ENCODE data around the gene ACSF3. TPM values are rescaled to one million over a fixed set of nuclear protein-coding genes. Genes with fewer than 3 reads are reported as not detected.

Gene ACSF3
- total RNA-seq, 3 donors from 2014 or later, result 20.8 to 42.3 (median 40.4) TPM

DNA sequence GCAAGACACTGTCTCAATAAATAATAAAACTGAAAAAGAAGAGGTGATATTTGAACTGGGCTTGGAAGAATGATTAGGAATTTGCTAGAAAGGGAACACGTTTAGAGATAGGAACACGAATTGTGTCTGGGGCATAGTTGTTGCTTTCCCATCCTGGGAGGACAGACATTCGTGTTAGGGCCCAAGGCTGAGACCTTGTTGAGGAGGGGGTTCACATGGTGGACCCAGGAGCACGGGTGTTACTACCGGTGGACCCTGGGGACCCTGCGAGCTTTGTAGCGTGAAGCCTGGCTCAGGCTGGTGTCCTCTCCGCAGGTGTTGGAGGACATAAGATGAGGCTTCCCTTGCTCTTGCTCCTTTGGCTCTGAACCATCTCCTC is 1.2 kb downstream of the ACSF3 start:
- no peak for TF ChIP-seq POLR2A (IDR thresholded peaks at IDR 0.05)
- TF ChIP-seq, protein P1, sequence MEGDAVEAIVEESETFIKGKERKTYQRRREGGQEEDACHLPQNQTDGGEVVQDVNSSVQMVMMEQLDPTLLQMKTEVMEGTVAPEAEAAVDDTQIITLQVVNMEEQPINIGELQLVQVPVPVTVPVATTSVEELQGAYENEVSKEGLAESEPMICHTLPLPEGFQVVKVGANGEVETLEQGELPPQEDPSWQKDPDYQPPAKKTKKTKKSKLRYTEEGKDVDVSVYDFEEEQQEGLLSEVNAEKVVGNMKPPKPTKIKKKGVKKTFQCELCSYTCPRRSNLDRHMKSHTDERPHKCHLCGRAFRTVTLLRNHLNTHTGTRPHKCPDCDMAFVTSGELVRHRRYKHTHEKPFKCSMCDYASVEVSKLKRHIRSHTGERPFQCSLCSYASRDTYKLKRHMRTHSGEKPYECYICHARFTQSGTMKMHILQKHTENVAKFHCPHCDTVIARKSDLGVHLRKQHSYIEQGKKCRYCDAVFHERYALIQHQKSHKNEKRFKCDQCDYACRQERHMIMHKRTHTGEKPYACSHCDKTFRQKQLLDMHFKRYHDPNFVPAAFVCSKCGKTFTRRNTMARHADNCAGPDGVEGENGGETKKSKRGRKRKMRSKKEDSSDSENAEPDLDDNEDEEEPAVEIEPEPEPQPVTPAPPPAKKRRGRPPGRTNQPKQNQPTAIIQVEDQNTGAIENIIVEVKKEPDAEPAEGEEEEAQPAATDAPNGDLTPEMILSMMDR (IDR thresholded peaks at IDR 0.05), result no peak
- TF ChIP-seq POLR2AphosphoS5 (IDR thresholded peaks at IDR 0.05), result no peak
- H3K4me3 ChIP-seq, result peak overlapping the region; percentile 74 to 95 (median 86)
- no peak for DNase-seq (ENCODE audit: low spot score in 2 of 2)
- H3K9me3 ChIP-seq, result no peaks in the 10 kb centered on the region
- H3K4me1 ChIP-seq, result peaks cover 8 to 10% of the 10 kb centered on the region in 2 donors
- no peak overlapping the region for H3K27ac ChIP-seq
- H3K36me3 ChIP-seq, result no peaks in the 10 kb centered on the region
- intact Hi-C loops (cut with DNase I; ENCODE audit: low total_unique reads), result no loop called here
- peaks cover 0 to 15% of the 10 kb centered on the region in 2 donors for H3K27me3 ChIP-seq

DNA sequence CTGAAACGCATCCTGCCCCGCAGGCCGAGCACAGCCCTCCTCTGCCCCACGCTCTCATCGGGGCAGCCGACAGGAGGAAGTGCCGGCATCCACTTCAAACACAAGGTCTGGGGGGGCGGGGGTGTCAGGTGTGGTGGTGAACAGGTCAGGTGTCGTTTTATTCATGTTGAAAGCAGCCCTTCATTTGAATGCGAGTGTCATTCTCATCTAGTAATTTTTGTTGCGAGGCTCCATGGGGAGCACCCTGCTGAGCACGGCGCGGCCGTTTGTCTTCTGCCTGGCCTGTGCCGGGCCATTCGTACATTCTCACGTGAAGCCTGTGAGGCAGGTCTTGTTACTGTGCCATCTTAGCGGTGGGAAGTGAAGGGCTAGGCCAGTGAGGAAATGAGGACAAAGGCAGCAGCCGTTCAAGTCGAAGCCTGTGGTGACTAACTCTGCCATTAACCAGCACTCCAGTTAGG is 1.9 kb downstream of the ACSF3 start:
- intact Hi-C loops (cut with DNase I; ENCODE audit: low total_unique reads), result no loop called here
- Histone ChIP-seq H3K36me3 (no peaks in the 10 kb centered on the region), H3K27me3 (peaks cover 0 to 9% of the 10 kb centered on the region in 2 donors), H3K4me3 (no peak overlapping the region), H3K9me3 (no peaks in the 10 kb centered on the region), H3K27ac (no peak overlapping the region), H3K4me1 (peaks cover 8 to 10% of the 10 kb centered on the region in 2 donors)
- no peak for TF ChIP-seq POLR2A (IDR thresholded peaks at IDR 0.05)
- TF ChIP-seq, protein P1 (IDR thresholded peaks at IDR 0.05), result no peak
- TF ChIP-seq POLR2AphosphoS5 (IDR thresholded peaks at IDR 0.05), result no peak
- no peak for DNase-seq (ENCODE audit: low spot score in 2 of 2)

DNA sequence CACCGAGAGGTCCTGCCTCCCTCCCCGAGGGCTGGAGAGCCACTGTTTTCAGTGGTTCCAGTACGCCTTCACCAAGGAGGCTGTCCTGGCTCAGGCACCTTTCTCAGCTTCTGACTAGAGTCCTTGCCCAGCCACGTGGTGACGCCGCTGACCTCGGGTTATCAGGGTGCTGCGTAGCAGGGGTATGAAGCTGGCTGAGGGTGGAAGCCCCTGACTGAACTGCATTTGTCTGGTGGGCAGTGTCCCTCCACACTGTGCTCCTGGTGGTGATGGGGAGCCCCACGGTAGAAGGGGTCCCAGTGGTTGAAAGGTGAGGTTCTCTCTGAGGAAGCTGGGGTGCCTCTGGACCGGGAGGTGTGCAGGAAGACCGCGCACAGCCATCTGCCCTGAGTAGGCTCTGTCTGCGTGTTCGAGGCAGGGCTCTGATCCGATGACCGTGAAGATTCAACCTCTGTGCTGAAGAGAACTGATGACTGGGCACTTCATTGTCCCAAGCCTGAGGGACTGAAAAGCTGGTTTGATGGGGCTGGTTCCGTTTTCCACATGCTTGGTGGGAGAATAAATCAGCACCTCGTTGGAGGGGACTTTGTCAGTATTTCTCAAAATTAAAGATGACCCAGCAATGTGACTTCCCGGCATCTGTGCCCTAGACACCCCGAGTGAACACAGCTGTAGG is 2.5 kb downstream of the ACSF3 start:
- Histone ChIP-seq H3K4me1 (peaks cover 8 to 10% of the 10 kb centered on the region in 2 donors), H3K9me3 (no peaks in the 10 kb centered on the region), H3K4me3 (no peak overlapping the region), H3K27me3 (peaks cover 0 to 3% of the 10 kb centered on the region in 2 donors), H3K27ac (no peak overlapping the region), H3K36me3 (no peaks in the 10 kb centered on the region)
- TF ChIP-seq, protein P1 (IDR thresholded peaks at IDR 0.05), result no peak
- TF ChIP-seq POLR2A (IDR thresholded peaks at IDR 0.05), result no peak
- no peak for TF ChIP-seq POLR2AphosphoS5 (IDR thresholded peaks at IDR 0.05)
- intact Hi-C loops (cut with DNase I; ENCODE audit: low total_unique reads), result no loop called here
- no peak for DNase-seq (ENCODE audit: low spot score in 2 of 2)

DNA sequence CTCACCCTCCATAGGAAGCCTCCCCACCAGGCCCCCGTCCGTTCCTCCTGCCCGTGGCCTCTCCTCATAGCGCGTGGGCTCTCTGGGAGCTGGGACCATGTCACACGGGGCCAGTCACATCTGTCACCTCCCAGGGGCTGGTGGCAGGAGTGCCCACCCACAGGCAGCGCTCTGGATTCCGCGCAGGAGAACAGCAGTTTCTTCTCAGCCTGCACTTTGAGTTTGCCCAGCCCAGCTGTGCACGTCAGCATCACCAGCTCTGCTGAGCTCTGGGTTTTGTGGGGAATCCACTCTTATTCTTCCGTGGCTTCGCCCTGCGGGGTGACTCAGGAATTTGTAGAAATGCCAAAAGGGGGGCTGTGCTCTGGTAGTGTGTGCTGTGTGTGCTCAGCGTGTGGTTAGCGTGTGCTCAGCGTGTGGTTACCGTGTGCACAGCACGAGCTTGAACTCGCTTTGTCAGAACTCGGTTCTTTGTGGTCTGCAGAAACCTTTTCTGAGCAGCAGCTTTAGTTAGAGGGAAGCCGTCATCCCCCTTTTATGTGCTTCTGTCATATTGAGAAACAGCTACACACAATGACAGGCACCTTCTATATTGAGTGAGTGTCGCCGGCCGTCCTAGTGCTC is 3.2 kb downstream of the ACSF3 start:
- H3K27ac ChIP-seq, result no peak overlapping the region
- TF ChIP-seq, protein P1 (IDR thresholded peaks at IDR 0.05), result no peak
- no peak for TF ChIP-seq POLR2AphosphoS5 (IDR thresholded peaks at IDR 0.05)
- TF ChIP-seq POLR2A (IDR thresholded peaks at IDR 0.05), result no peak

DNA sequence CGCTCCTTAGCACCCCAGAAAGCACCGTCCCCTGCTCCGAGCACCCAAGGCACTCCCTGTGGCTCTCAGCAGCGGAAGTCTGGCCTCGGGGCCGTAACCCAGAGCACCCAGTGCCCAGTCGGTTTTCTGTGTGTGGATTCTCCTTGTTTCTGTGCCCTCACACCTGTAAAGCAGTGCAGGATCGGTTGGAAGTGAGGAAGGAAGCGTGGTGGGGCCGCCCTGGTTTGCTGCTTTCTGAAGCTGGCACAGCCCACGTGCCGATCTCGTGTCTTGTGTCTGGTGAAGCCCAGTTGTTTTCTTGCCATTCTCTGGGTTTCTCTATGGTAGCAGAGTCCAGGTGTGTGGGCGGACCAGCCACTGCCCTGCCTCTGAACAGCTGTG is 3.7 kb downstream of the ACSF3 start:
- DNase-seq (ENCODE audit: low spot score in 2 of 2), result no peak
- H3K27ac ChIP-seq, result no peak overlapping the region
- intact Hi-C loops (cut with DNase I; ENCODE audit: low total_unique reads), result no loop called here
- H3K4me1 ChIP-seq, result peaks cover 8 to 10% of the 10 kb centered on the region in 2 donors
- TF ChIP-seq POLR2A (IDR thresholded peaks at IDR 0.05) (no peak), POLR2AphosphoS5 (IDR thresholded peaks at IDR 0.05) (no peak)
- TF ChIP-seq, protein P1 (IDR thresholded peaks at IDR 0.05), result no peak
- no peak overlapping the region for H3K4me3 ChIP-seq
- H3K27me3 ChIP-seq, result no peaks in the 10 kb centered on the region
- no peaks in the 10 kb centered on the region for H3K36me3 ChIP-seq
- no peaks in the 10 kb centered on the region for H3K9me3 ChIP-seq

More for the DNA sequence above, 3.2 kb downstream of the ACSF3 start:
- no peak for DNase-seq (ENCODE audit: low spot score in 2 of 2)
- no peak overlapping the region for H3K4me3 ChIP-seq
- intact Hi-C loops (cut with DNase I; ENCODE audit: low total_unique reads), result no loop called here
- no peaks in the 10 kb centered on the region for H3K27me3 ChIP-seq
- peaks cover 8 to 10% of the 10 kb centered on the region in 2 donors for H3K4me1 ChIP-seq
- H3K9me3 ChIP-seq, result no peaks in the 10 kb centered on the region
- H3K36me3 ChIP-seq, result no peaks in the 10 kb centered on the region

All from breast epithelium (tissue), 4 donors.